MCF 10A (cell line): ENCODE measurements around the gene KAZN. TPM values are rescaled to one million over a fixed set of nuclear protein-coding genes. Genes with fewer than 3 reads are reported as not detected.

Source experiments
- BruUV-seq: library from RNA; stranded (reverse); fragments of 400-500 nt; replicated peaks from 2 replicates; lab custom pipeline; 2021; lab: Mats Ljungman, UMichigan
- CTCF ChIA-PET: fragments of 300-600 bp; sonication (Branson Sonifier 250); formaldehyde crosslinking; extraction: SDS; loops from one replicate; lab custom pipeline; 2021; ENCODE audit warnings: antibody characterized with exemption, inconsistent platforms; lab: Yijun Ruan, JAX
- POLR2A ChIA-PET: fragments of 300-600, 350-650 bp; sonication (Branson Sonifier 250); formaldehyde crosslinking; extraction: SDS; loops from one replicate; lab custom pipeline; 2020; ENCODE audit warnings: antibody characterized with exemption, inconsistent platforms; lab: Yijun Ruan, JAX
- DNase-seq: peaks from one replicate; pipeline ENCODE4 v3.0.0-alpha.2; 2018; ENCODE audit not compliant: unreplicated experiment
- H3K27ac Mint-ChIP-seq: one replicate; pipeline ENCODE4 v1.8.0; 2022; ENCODE audit warnings: mild to moderate bottlenecking, low read depth, mixed read lengths; ENCODE audit not compliant: unreplicated experiment
- H3K27me3 Mint-ChIP-seq: one replicate; pipeline ENCODE4 v1.8.0; 2022; ENCODE audit warnings: mixed read lengths; ENCODE audit not compliant: insufficient read depth, unreplicated experiment
- H3K36me3 Mint-ChIP-seq: one replicate; pipeline ENCODE4 v1.8.0; 2022; ENCODE audit warnings: mild to moderate bottlenecking, moderate library complexity, mixed read lengths; ENCODE audit not compliant: insufficient read depth, unreplicated experiment
- H3K4me1 Mint-ChIP-seq: one replicate; pipeline ENCODE4 v1.8.0; 2022; ENCODE audit warnings: mixed read lengths; ENCODE audit not compliant: insufficient read depth, unreplicated experiment
- H3K4me3 Mint-ChIP-seq: one replicate; pipeline ENCODE4 v1.8.0; 2022; ENCODE audit warnings: mild to moderate bottlenecking, moderate library complexity, mixed read lengths; ENCODE audit not compliant: unreplicated experiment
- H3K9me3 Mint-ChIP-seq: one replicate; pipeline ENCODE4 v1.8.0; 2022; ENCODE audit warnings: mixed read lengths; ENCODE audit not compliant: unreplicated experiment
- CTCF ChIP-seq: fragments of 200-600 bp; IDR thresholded peaks from one replicate; pipeline ENCODE4 v1.8.0; 2022; ENCODE audit warnings: antibody characterized with exemption, mild to moderate bottlenecking; ENCODE audit not compliant: unreplicated experiment
- intact Hi-C: fragments of 100-400 bp; cut with micrococcal nuclease; formaldehyde crosslinking; loops from 2 replicates; pipeline ENCODE4 v1.14.1; 2022
- total RNA-seq: library from RNA; stranded (reverse); gene quantifications from 2 replicates; pipeline ENCODE4 v1.2.3, GENCODE V29; 2022

KAZN gene
- total RNA-seq, 1 experiment from 2014 or later = 3.3 TPM

DNA sequence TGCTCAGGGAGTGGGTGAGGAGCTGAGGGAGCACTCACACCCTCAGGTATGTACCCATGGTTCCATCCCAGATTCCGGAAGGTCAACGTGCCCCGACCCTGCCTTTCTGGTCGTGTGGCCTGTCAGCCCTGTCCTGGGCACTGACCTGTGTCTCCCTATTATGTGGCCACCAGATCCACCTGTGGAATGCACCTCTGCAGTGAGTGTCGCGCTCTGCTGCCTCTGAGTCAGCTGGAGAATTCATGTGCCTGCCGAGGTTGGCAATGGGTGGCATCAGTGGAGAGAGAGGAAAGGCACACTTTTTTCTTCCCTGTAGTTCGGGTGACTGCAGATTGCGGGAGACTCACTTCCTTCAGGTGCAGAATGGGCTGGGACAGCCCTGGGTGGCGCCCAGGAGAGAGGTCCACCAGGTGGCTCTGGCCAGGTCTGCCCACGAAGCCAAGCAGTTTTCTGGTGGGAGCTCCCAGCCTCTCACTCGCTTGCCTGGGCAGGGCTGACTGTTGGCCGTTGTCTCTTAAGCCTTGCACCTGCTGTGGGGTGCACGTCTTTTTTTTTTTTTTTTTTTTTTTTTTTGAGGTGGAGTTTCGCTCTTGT lies 378.9 kb downstream of the KAZN start:
- TF ChIP-seq CTCF = no peak
- no peak for DNase-seq
- Mint-ChIP-seq H3K4me3 (no peak overlapping the region), H3K27me3 (no peaks in the 10 kb centered on the region), H3K36me3 (peaks cover 12% of the 10 kb centered on the region), H3K9me3 (no peaks in the 10 kb centered on the region), H3K27ac (no peak overlapping the region), H3K4me1 (no peaks in the 10 kb centered on the region)
- BruUV-seq = no TSS peak
- ChIA-PET CTCF (interaction anchor here (0.6 kb wide), 1 partner anchor 574 kb away, joined by 3 read pairs; no protein-coding TSS in a partner anchor), POLR2A (no interaction called here)
- intact Hi-C loops = no loop called here

GRCh38 chr1:14980621-14981218 lies 382.2 kb downstream of the KAZN start:
- BruUV-seq = no TSS peak
- H3K27me3 Mint-ChIP-seq = no peaks in the 10 kb centered on the region
- intact Hi-C loops = no loop called here
- ChIA-PET POLR2A (interaction anchor here (0.6 kb wide), 1 partner anchor 90 kb away, joined by 3 read pairs; no protein-coding TSS in a partner anchor), CTCF (no interaction called here)
- H3K27ac Mint-ChIP-seq = no peak overlapping the region
- no peaks in the 10 kb centered on the region for H3K9me3 Mint-ChIP-seq
- no peaks in the 10 kb centered on the region for H3K4me1 Mint-ChIP-seq
- DNase-seq = no peak
- H3K4me3 Mint-ChIP-seq = no peak overlapping the region
- peaks cover 4% of the 10 kb centered on the region for H3K36me3 Mint-ChIP-seq
- TF ChIP-seq CTCF = no peak

DNA sequence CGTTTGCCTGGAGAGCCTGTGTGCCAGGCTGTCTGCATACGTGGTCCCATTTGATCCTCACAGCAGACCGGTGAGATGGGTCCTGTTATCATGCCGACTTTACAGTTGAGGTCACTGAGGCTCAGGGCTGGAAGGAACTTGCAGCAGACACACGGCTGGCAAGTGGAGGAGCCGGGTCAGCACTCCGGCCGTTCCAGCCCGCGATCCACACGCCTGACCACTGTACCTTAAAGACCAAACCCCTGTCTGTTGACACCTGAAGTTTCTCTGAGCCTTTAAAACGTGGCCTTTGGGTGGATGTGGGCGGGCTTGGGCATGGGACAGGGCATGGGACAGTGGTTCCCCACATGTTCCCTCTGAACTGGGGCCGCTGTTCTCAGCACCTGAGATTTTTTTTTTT lies 383.5 kb downstream of the KAZN start:
- no peak for TF ChIP-seq CTCF
- peaks cover 3% of the 10 kb centered on the region for H3K36me3 Mint-ChIP-seq
- H3K27me3 Mint-ChIP-seq = no peaks in the 10 kb centered on the region
- CTCF ChIA-PET = interaction anchor here (0.5 kb wide), 1 partner anchor 123 kb away, joined by 3 read pairs; no protein-coding TSS in a partner anchor
- H3K4me3 Mint-ChIP-seq = no peak overlapping the region
- no peak overlapping the region for H3K27ac Mint-ChIP-seq
- intact Hi-C loops = no loop called here
- BruUV-seq = no TSS peak
- no peak for DNase-seq
- POLR2A ChIA-PET = no interaction called here
- no peaks in the 10 kb centered on the region for H3K9me3 Mint-ChIP-seq
- H3K4me1 Mint-ChIP-seq = no peaks in the 10 kb centered on the region

DNA sequence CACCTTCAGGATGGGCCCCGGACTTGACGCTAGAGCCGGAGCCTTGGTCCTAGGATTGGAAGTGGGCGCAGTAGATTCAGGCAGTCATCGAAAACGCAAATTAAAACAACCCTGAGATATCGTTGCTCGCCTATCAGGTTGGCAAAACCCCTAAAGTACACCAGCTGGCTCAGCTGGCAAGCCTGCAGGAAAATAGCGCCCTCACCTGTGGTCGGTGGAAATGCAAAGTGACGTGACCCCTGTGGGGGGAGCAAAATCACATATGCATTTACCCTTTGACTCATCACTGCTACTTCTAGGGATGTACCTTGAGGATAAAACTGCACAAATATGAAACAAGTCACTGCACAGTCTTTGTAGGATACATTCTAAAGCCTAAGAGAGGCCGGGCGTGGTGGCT lies 384.8 kb downstream of the KAZN start:
- no peak for TF ChIP-seq CTCF
- Mint-ChIP-seq H3K27me3 (no peaks in the 10 kb centered on the region), H3K9me3 (no peaks in the 10 kb centered on the region), H3K4me3 (no peak overlapping the region), H3K27ac (no peak overlapping the region), H3K36me3 (no peaks in the 10 kb centered on the region), H3K4me1 (no peaks in the 10 kb centered on the region)
- POLR2A ChIA-PET = no interaction called here
- no TSS peak for BruUV-seq
- no peak for DNase-seq
- CTCF ChIA-PET = interaction anchor here (0.6 kb wide), 1 partner anchor 43 kb away, joined by 3 read pairs; no protein-coding TSS in a partner anchor
- intact Hi-C loops = no loop called here
